H9 (cell line): ENCODE data around the gene OR2V1. TPM values are rescaled to one million over a fixed set of nuclear protein-coding genes. Genes with fewer than 3 reads are reported as not detected.

Experiments
- DNase-seq: peaks from one replicate; pipeline ENCODE4 v3.0.0-alpha.2; 2017
- H2AFZ ChIP-seq: one replicate; pipeline ENCODE4 v1.6.1; 2013; ENCODE audit warnings: mild to moderate bottlenecking, low read length, control low read depth, moderate library complexity
- H2AK5ac ChIP-seq: 2 replicates; pipeline ENCODE4 v1.6.1; 2013; ENCODE audit warnings: low read length, control low read depth, mixed read lengths; ENCODE audit not compliant: insufficient read length
- H2BK120ac ChIP-seq: one replicate; pipeline ENCODE4 v1.6.1; 2013; ENCODE audit warnings: low read depth, mild to moderate bottlenecking, low read length, control low read depth, inconsistent platforms; ENCODE audit not compliant: poor library complexity, severe bottlenecking
- H2BK12ac ChIP-seq: 2 replicates; pipeline ENCODE4 v1.6.1; 2013; ENCODE audit warnings: low read length, control low read depth, mixed read lengths, low read depth; ENCODE audit not compliant: insufficient read length
- H2BK15ac ChIP-seq: 2 replicates; pipeline ENCODE4 v1.6.1; 2013; ENCODE audit warnings: low read depth, low read length, control low read depth
- H2BK20ac ChIP-seq: one replicate; pipeline ENCODE4 v1.6.1; 2013; ENCODE audit warnings: low read depth, mild to moderate bottlenecking, low read length, control low read depth, inconsistent platforms; ENCODE audit not compliant: poor library complexity, severe bottlenecking
- H2BK5ac ChIP-seq: 2 replicates; pipeline ENCODE4 v1.6.1; 2013; ENCODE audit warnings: low read length, control low read depth, mixed read lengths; ENCODE audit not compliant: insufficient read length
- H3K14ac ChIP-seq: 2 replicates; pipeline ENCODE4 v1.6.1; 2013; ENCODE audit warnings: low read length, control low read depth; ENCODE audit not compliant: insufficient read depth
- H3K18ac ChIP-seq: 2 replicates; pipeline ENCODE4 v1.6.1; 2013; ENCODE audit warnings: low read depth, mild to moderate bottlenecking, mixed read lengths, low read length, control low read depth; ENCODE audit not compliant: insufficient read length
- H3K23ac ChIP-seq: 2 replicates; pipeline ENCODE4 v1.6.1; 2013; ENCODE audit warnings: low read length, control low read depth, mixed read lengths, low read depth; ENCODE audit not compliant: insufficient read length
- H3K23me2 ChIP-seq: 2 replicates; pipeline ENCODE4 v1.6.1; 2013; ENCODE audit warnings: low read depth, mild to moderate bottlenecking, mixed read lengths, low read length, control low read depth; ENCODE audit not compliant: insufficient read length, poor library complexity, severe bottlenecking
- H3K27ac ChIP-seq: 2 replicates; pipeline ENCODE4 v1.5.1; 2013; ENCODE audit warnings: low read length, control low read depth, mixed read lengths, low read depth; ENCODE audit not compliant: insufficient read length
- H3K27me3 ChIP-seq: 2 replicates; pipeline ENCODE4 v1.6.1; 2013; ENCODE audit warnings: low read length, control low read depth, inconsistent platforms; ENCODE audit not compliant: insufficient read depth
- H3K4ac ChIP-seq: 2 replicates; pipeline ENCODE4 v1.6.1; 2013; ENCODE audit warnings: low read depth, mild to moderate bottlenecking, control low read depth, inconsistent platforms, low read length, moderate library complexity
- H3K4me1 ChIP-seq: 2 replicates; pipeline ENCODE4 v1.6.1; 2013; ENCODE audit warnings: low read length, control low read depth, inconsistent platforms; ENCODE audit not compliant: insufficient read depth
- H3K4me2 ChIP-seq: 2 replicates; pipeline ENCODE4 v1.6.1; 2013; ENCODE audit warnings: low read length, control low read depth, mixed read lengths; ENCODE audit not compliant: insufficient read length, insufficient read depth
- H3K56ac ChIP-seq: 2 replicates; pipeline ENCODE4 v1.6.1; 2013; ENCODE audit warnings: low read depth, mild to moderate bottlenecking, mixed read lengths, low read length, control low read depth; ENCODE audit not compliant: insufficient read length
- H3K79me1 ChIP-seq: 2 replicates; pipeline ENCODE4 v1.6.1; 2013; ENCODE audit warnings: low read depth, mild to moderate bottlenecking, moderate library complexity, low read length, control low read depth, inconsistent platforms; ENCODE audit not compliant: insufficient read depth, poor library complexity, severe bottlenecking
- H3K79me2 ChIP-seq: 2 replicates; pipeline ENCODE4 v1.6.1; 2013; ENCODE audit warnings: low read length, control low read depth, inconsistent platforms; ENCODE audit not compliant: insufficient read depth
- H3K9ac ChIP-seq: 2 replicates; pipeline ENCODE4 v1.6.1; 2013; ENCODE audit warnings: low read length, control low read depth, mixed read lengths; ENCODE audit not compliant: insufficient read length; ENCODE audit errors: extremely low read depth
- H3K9me3 ChIP-seq: one replicate; pipeline ENCODE4 v1.6.1; 2013; ENCODE audit warnings: low read depth, low read length, inconsistent platforms; ENCODE audit not compliant: control insufficient read depth
- H3T11ph ChIP-seq: one replicate; pipeline ENCODE4 v1.6.1; 2013; ENCODE audit warnings: mild to moderate bottlenecking, low read length, control low read depth, inconsistent platforms
- H4K20me1 ChIP-seq: one replicate; pipeline ENCODE4 v1.6.1; 2013; ENCODE audit not compliant: control insufficient read depth, insufficient read length, insufficient read depth
- H4K5ac ChIP-seq: 2 replicates; pipeline ENCODE4 v1.6.1; 2013; ENCODE audit warnings: low read depth, mild to moderate bottlenecking, mixed read lengths, low read length, control low read depth; ENCODE audit not compliant: insufficient read length
- H4K8ac ChIP-seq: replicated peaks from 2 replicates; pipeline ENCODE4 v1.6.1; 2013; ENCODE audit warnings: low read length, control low read depth, mixed read lengths, low read depth; ENCODE audit not compliant: insufficient read length
- H4K91ac ChIP-seq: 2 replicates; pipeline ENCODE4 v1.6.1; 2013; ENCODE audit warnings: low read depth, mild to moderate bottlenecking, moderate library complexity, mixed read lengths, low read length, control low read depth; ENCODE audit not compliant: insufficient read length
- H3K27ac Mint-ChIP-seq, 3 experiments: 2 replicates in 2 of 3; 3 replicates in 1 of 3; pipeline ENCODE4 v1.8.0; 2020 to 2021; ENCODE audit warnings: mixed read lengths in 3 of 3, mild to moderate bottlenecking in 1 of 3, moderate library complexity in 1 of 3
- H3K27me3 Mint-ChIP-seq: 2 replicates; pipeline ENCODE4 v1.8.0; 2021; ENCODE audit warnings: low read depth, mild to moderate bottlenecking, moderate library complexity, mixed read lengths
- H3K36me3 Mint-ChIP-seq, 3 experiments: 2 replicates in 2 of 3; 3 replicates in 1 of 3; pipeline ENCODE4 v1.8.0; 2020 to 2021; ENCODE audit warnings: low read depth in 3 of 3, mixed read lengths in 3 of 3; ENCODE audit not compliant: insufficient read depth in 1 of 3
- H3K4me1 Mint-ChIP-seq, 2 experiments: 2 replicates each; pipeline ENCODE4 v1.8.0; 2020; ENCODE audit warnings: mixed read lengths in 2 of 2
- H3K4me3 Mint-ChIP-seq, 2 experiments: 2 replicates in 1 of 2; 3 replicates in 1 of 2; pipeline ENCODE4 v1.8.0; 2020 to 2021; ENCODE audit warnings: mild to moderate bottlenecking in 2 of 2, mixed read lengths in 2 of 2, moderate library complexity in 1 of 2
- H3K9me3 Mint-ChIP-seq, 2 experiments: 2 replicates in 1 of 2; 3 replicates in 1 of 2; pipeline ENCODE4 v1.8.0; 2020; ENCODE audit warnings: mild to moderate bottlenecking in 2 of 2, mixed read lengths in 2 of 2, moderate library complexity in 1 of 2
- WGBS: extraction: QIAGEN DNeasy Blood & Tissue Kit; methylation state at CpG from one replicate; pipeline ENCODE4 v1.1.7; 2013; ENCODE audit warnings: missing lambda C conversion rate, low lambda C conversion rate, mixed read lengths; ENCODE audit not compliant: insufficient read length; ENCODE audit errors: extremely low coverage; 5-methylcytosine and 5-hydroxymethylcytosine counted together
- total RNA-seq: library from RNA; stranded (reverse); gene quantifications from 2 replicates; pipeline ENCODE4 v1.2.1, GENCODE V29; 2021
- TF ChIP-seq, protein P1 (sequence below): fragments of 200-600 bp; sonication (generic); conservative IDR thresholded peaks from 3 replicates; pipeline ENCODE4 v1.8.0; 2021; ENCODE audit warnings: antibody characterized with exemption, mild to moderate bottlenecking

OR2V1 gene
- total RNA-seq, 1 experiment from 2014 or later, result not detected

- Histone ChIP-seq H2BK12ac (no peak overlapping the region), H3K14ac (no peak overlapping the region), H3K23ac (no peak overlapping the region), H3T11ph (no peak overlapping the region), H3K27me3 (no peaks in the 10 kb centered on the region), H2AFZ (no peak overlapping the region), H3K4me2 (no peak overlapping the region), H2BK20ac (no peak overlapping the region), H3K27ac (no peak overlapping the region), H3K79me1 (no peaks in the 10 kb centered on the region), H2BK5ac (no peak overlapping the region), H4K91ac (no peak overlapping the region), H3K9me3 (no peaks in the 10 kb centered on the region), H4K5ac (no peak overlapping the region), H3K79me2 (no peaks in the 10 kb centered on the region), H2AK5ac (no peak overlapping the region), H2BK15ac (no peak overlapping the region), H3K9ac (no peak overlapping the region), H4K8ac (no peak overlapping the region), H3K4me1 (no peaks in the 10 kb centered on the region), H4K20me1 (no peaks in the 10 kb centered on the region), H2BK120ac (no peak overlapping the region), H3K23me2 (no peaks in the 10 kb centered on the region), H3K4ac (no peak overlapping the region), H3K56ac (no peak overlapping the region), H3K18ac (no peak overlapping the region)
- H3K36me3 Mint-ChIP-seq, result no peaks in the 10 kb centered on the region
- H3K9me3 Mint-ChIP-seq, result no peaks in the 10 kb centered on the region
- WGBS, result no CpG with 5 or more reads among the region's 7 CpGs
- no peak for DNase-seq
- TF ChIP-seq, protein P1, sequence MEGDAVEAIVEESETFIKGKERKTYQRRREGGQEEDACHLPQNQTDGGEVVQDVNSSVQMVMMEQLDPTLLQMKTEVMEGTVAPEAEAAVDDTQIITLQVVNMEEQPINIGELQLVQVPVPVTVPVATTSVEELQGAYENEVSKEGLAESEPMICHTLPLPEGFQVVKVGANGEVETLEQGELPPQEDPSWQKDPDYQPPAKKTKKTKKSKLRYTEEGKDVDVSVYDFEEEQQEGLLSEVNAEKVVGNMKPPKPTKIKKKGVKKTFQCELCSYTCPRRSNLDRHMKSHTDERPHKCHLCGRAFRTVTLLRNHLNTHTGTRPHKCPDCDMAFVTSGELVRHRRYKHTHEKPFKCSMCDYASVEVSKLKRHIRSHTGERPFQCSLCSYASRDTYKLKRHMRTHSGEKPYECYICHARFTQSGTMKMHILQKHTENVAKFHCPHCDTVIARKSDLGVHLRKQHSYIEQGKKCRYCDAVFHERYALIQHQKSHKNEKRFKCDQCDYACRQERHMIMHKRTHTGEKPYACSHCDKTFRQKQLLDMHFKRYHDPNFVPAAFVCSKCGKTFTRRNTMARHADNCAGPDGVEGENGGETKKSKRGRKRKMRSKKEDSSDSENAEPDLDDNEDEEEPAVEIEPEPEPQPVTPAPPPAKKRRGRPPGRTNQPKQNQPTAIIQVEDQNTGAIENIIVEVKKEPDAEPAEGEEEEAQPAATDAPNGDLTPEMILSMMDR, result no peak
- H3K27ac Mint-ChIP-seq, result no peak overlapping the region; a peak in 1 of 7 replicates
- H3K4me1 Mint-ChIP-seq, result peaks cover 3 to 5% of the 10 kb centered on the region in 2 experiments; a peak in 1 of 4 replicates
- peaks cover under 1% of the 10 kb centered on the region; the same call in 1 of the 2 replicates for H3K27me3 Mint-ChIP-seq
- no peak overlapping the region for H3K4me3 Mint-ChIP-seq
Observed at GRCh38 chr5:181092428-181092827, 38.5 kb downstream of the OR2V1 start.
